ENCODE data around the gene ZSCAN9.

ZSCAN9 gene

GRCh38 chr6:28225056-28225834 is at the start of gene ZSCAN9:
Gene ZSCAN9, plus strand, starts transcription at chr6:28225275. Its CDS starts 1,810 bp downstream, at chr6:28227085.
- peak; percentile 90 for DNase-seq (ENCODE audit: low spot score)

- DNase-seq (ENCODE audit: low spot score) = no peak
These were observed 48.7 kb upstream of the ZSCAN9 start for GRCh38 chr6:28176373-28176772.

- DNase-seq (ENCODE audit: low spot score) = no peak
These were observed 42.8 kb upstream of the ZSCAN9 start for GRCh38 chr6:28182255-28182654.

- DNase-seq (ENCODE audit: low spot score) = no peak
These were observed 36.7 kb upstream of the ZSCAN9 start for GRCh38 chr6:28188111-28188979.

- DNase-seq (ENCODE audit: low spot score) = no peak
These were observed 25.1 kb upstream of the ZSCAN9 start for GRCh38 chr6:28200020-28200419.

GRCh38 chr6:28203201-28203600 is 21.9 kb upstream of the ZSCAN9 start:
- no peak for DNase-seq (ENCODE audit: low spot score)

GRCh38 chr6:28205879-28206278 is 19.2 kb upstream of the ZSCAN9 start:
- no peak for DNase-seq (ENCODE audit: low spot score)

GRCh38 chr6:28206527-28206926 is 18.5 kb upstream of the ZSCAN9 start:
- no peak for DNase-seq (ENCODE audit: low spot score)

GRCh38 chr6:28206928-28207509 is 18.1 kb upstream of the ZSCAN9 start:
- peak; percentile 51 for DNase-seq (ENCODE audit: low spot score)

GRCh38 chr6:28207510-28208110 is 17.5 kb upstream of the ZSCAN9 start:
- peak; percentile 68 for DNase-seq (ENCODE audit: low spot score)

GRCh38 chr6:28208111-28208659 is 16.9 kb upstream of the ZSCAN9 start:
- DNase-seq (ENCODE audit: low spot score) = peak; percentile 49

- no peak for DNase-seq (ENCODE audit: low spot score)
These were observed 15.1 kb upstream of the ZSCAN9 start for GRCh38 chr6:28209753-28210535.

GRCh38 chr6:28211840-28212509 is 13.1 kb upstream of the ZSCAN9 start:
- peak; percentile 54 for DNase-seq (ENCODE audit: low spot score)

GRCh38 chr6:28212510-28213212 is 12.4 kb upstream of the ZSCAN9 start:
- DNase-seq (ENCODE audit: low spot score) = peak; percentile 75

- no peak for DNase-seq (ENCODE audit: low spot score)
These were observed 11.9 kb upstream of the ZSCAN9 start for GRCh38 chr6:28213213-28213523.

- no peak for DNase-seq (ENCODE audit: low spot score)
These were observed 9.7 kb upstream of the ZSCAN9 start for GRCh38 chr6:28215425-28215824.

- DNase-seq (ENCODE audit: low spot score) = no peak
These were observed 7.2 kb upstream of the ZSCAN9 start for GRCh38 chr6:28217890-28218289.

GRCh38 chr6:28218312-28219248 is 6.5 kb upstream of the ZSCAN9 start:
- peak; percentile 75 for DNase-seq (ENCODE audit: low spot score)
